GM10266 (cell line): Measurements from ENCODE around the gene EBF3.

Source experiments
- DNase-seq: peaks from one replicate; pipeline ENCODE4 v3.0.0; 2012; ENCODE audit errors: extremely low spot score
- TF ChIP-seq, protein P1 (sequence below): IDR thresholded peaks from 2 replicates; pipeline ENCODE4 v1.5.1; 2012; ENCODE audit warnings: mild to moderate bottlenecking, low read depth; ENCODE audit not compliant: control insufficient read depth, insufficient read depth; ENCODE audit errors: missing control alignments

The EBF3 gene

DNA sequence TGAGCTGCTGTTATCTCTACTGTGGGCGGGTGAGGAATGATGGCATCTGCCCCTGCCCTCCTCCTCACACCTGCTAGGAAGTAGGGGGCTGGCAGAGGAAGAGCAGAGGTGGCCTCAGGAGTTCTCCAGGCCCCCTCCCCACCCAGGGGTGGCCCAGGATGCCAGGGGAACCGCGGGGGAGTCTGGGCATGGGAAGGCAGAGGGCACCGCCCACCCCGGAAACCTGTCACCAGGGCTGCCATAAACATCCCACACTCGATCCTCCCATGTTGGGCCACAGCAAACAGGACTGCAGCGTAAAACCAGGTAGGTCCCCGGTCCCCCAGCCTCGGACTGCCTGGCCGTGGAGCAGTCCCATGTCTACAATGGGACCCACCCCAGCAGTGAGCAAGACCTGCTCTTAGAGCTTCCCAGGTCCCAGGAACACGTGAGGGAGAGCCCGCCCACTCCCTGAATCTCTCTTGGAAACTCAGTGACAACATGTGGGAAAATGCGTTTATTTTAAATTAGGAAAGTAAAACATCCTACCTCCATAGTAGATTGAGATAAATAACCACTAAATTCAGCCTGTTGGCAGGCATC is 23.4 kb downstream of the EBF3 start:
- TF ChIP-seq, protein P1, sequence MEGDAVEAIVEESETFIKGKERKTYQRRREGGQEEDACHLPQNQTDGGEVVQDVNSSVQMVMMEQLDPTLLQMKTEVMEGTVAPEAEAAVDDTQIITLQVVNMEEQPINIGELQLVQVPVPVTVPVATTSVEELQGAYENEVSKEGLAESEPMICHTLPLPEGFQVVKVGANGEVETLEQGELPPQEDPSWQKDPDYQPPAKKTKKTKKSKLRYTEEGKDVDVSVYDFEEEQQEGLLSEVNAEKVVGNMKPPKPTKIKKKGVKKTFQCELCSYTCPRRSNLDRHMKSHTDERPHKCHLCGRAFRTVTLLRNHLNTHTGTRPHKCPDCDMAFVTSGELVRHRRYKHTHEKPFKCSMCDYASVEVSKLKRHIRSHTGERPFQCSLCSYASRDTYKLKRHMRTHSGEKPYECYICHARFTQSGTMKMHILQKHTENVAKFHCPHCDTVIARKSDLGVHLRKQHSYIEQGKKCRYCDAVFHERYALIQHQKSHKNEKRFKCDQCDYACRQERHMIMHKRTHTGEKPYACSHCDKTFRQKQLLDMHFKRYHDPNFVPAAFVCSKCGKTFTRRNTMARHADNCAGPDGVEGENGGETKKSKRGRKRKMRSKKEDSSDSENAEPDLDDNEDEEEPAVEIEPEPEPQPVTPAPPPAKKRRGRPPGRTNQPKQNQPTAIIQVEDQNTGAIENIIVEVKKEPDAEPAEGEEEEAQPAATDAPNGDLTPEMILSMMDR = no peak
- no peak for DNase-seq

DNA sequence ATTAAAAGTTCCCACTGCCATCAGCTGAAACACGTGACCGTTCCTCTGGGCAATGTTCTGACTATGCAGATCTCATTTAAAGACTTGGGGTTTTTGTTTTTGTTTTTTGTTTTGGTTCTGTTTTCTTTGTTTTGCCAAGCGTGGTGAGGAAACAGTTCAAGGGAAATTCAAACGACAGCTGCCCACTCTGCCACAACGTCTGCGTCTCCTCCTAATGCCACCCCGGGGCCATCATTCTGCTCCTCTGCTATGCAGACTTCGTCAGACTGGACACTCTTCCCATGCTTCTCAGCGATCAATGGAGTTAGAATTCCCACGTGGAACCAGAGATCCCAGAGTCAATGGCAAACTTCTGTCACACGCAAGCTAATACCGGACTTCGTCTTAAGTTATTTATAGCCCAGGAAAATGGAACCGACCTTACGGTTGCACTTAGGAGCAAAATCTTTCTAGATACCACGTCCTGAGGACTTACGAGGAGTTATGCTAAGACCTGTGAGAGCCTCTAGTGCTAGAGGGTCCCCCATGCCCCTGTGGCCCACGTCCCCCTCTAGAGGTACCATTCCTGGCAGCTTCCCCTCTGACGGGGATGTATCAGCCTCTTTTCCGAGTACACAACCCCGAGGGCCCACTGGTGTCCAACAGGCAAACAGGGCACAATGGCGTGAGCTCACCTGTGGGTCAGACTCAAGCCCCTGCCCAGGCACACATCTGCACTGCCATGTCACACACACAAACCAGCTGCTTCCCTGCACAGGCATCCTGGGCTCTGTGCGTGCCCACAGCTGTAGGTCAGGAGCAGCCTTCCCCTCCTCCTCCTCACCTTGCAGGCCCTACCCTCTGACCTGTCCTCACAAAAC is 24.4 kb downstream of the EBF3 start:
- TF ChIP-seq, protein P1 = no peak
- DNase-seq = no peak

GRCh38 chr10:129938460-129938859 is 25.6 kb downstream of the EBF3 start:
- TF ChIP-seq, protein P1 = no peak
- DNase-seq = no peak

DNA sequence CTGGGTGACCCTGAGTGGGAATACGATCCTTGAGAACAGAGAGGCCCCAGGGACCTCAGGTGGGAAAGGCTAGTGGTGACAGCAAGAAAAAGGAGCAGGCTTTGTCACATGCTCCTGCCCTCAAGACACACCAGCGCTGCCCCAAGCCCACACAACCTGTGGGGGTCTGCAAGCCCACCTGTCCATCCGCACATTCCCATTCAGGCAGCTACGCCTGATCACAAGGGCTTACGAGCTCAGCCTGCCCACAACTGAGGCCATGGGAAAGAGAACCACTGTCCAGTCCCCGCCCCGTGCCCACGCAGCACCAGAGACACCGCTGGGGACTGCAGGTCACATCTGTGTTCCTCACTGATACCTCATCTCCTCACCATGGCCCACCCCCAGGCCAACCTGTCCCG is 26.7 kb downstream of the EBF3 start:
- TF ChIP-seq, protein P1 = no peak
- DNase-seq = no peak

DNA sequence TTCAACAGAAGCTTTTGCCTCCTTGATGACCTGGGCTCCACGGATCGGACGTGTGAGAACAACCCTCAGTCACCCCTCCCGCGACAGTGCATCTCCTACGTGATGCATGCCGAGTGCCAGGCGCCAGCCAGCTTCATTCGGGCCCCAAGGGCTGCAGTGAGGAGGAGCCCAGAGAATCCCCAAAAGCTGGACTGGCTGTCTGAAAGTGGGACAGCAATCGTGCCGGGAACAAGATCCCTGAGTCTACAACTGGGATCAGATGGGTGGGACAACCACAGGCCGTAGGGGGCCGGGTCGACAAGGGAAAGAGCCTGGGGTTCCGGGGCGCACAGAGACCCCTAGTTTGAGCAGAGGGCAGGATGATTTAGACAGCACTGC is 27.2 kb downstream of the EBF3 start:
- no peak for DNase-seq
- TF ChIP-seq, protein P1 = no peak

DNA sequence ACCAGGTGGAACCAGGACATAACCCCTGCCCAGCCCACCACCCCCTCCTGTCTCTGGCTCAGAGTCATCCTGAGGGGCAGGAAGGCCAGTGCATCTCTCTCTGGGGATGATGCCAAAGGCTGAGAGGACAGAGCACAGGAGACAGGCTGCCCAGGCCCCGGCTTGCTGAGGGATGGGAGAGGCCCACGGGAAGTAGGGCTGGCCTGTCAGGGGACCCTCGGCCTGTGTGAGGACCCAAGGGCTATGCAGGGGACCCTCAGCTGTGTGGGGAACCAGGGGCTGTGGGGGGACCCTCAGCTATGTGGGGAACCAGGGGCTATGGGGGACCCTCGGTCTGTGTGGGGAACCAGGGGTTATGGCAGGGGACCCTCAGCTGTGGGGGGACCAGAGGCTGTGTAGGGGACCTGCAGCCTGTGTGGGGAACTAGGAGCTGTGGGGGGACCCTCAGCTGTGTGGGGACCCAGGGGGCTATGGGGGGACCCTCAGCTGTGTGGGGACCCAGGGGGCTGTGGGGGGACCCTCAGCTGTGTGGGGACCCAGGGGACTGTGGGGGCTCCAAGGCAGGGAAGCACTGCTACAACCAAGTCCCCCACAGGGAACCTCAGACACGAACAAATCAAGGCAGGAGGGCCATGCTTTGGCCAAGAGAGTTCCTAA is 27.7 kb downstream of the EBF3 start:
- TF ChIP-seq, protein P1 = no peak

GRCh38 chr10:129935867-129936152 is 28.3 kb downstream of the EBF3 start:
- TF ChIP-seq, protein P1 = no peak

More for the DNA sequence above, 27.7 kb downstream of the EBF3 start:
- DNase-seq = no peak

More at GRCh38 chr10:129935867-129936152, 28.3 kb downstream of the EBF3 start:
- DNase-seq = no peak
